Right lobe of liver (tissue), 4 donors: Measurements from ENCODE around the gene PCNT.

Experiments
- CTCF ChIP-seq, 4 donors: fragments of 200-600 bp in 3 of 4; fragments of 450-650 bp in 1 of 4; IDR thresholded peaks; one replicate each; pipeline versions ENCODE4 v1.5.1 to v1.8.0; 2016 to 2022; ENCODE audit warnings: antibody characterized with exemption in 4 of 4, mild to moderate bottlenecking in 2 of 4
- POLR2A ChIP-seq: fragments of 450-650 bp; IDR thresholded peaks from one replicate; pipeline ENCODE4 v1.6.1; 2017; ENCODE audit warnings: antibody characterized with exemption, mild to moderate bottlenecking
- donor health status: DM: no; HTN: no; CAD: no.
- donor health status: DM: no; HTN: no; CAD: no.
- donor health status: DM: no; HTN: yes; CAD: no.

GRCh38 chr21:46457801-46458314, 133.9 kb downstream of the PCNT start:
- no peak for TF ChIP-seq CTCF (IDR thresholded peaks at IDR 0.05)
- TF ChIP-seq POLR2A: no peak
